Uterus (tissue), 4 donors: ENCODE measurements around the gene TRMT44. TPM values are rescaled to one million over a fixed set of nuclear protein-coding genes. Genes with fewer than 3 reads are reported as not detected.

Experiments
- DNase-seq, 2 donors: peaks; one replicate each; pipeline ENCODE4 v3.0.0-alpha.2; 2019 to 2020
- H3K27ac ChIP-seq, 2 donors: fragments of 200-600 bp; sonication (generic); 1 replicate in 1 of 2; 2 replicates in 1 of 2; pipeline ENCODE4 v1.5.1; 2016 to 2018
- H3K27me3 ChIP-seq, 2 donors: fragments of 200-600 bp; sonication (generic); one replicate each; pipeline ENCODE4 v1.5.1; 2018 to 2019; ENCODE audit warnings: control low read depth in 1 of 2
- H3K36me3 ChIP-seq, 2 donors: fragments of 200-600 bp; sonication (generic); one replicate each; pipeline ENCODE4 v1.5.1; 2019; ENCODE audit warnings: control low read depth in 1 of 2
- H3K4me1 ChIP-seq, 2 donors: fragments of 200-600 bp; sonication (generic); one replicate each; pipeline ENCODE4 v1.5.1; 2018 to 2019; ENCODE audit warnings: control low read depth in 1 of 2
- H3K4me3 ChIP-seq, 2 donors: fragments of 200-600 bp; sonication (generic); 1 replicate in 1 of 2; 2 replicates in 1 of 2; pipeline ENCODE4 v1.5.1; 2018 to 2019; ENCODE audit warnings: mild to moderate bottlenecking in 1 of 2
- H3K9me3 ChIP-seq, 2 donors: fragments of 200-600 bp; sonication (generic); one replicate each; pipeline ENCODE4 v1.5.1; 2019; ENCODE audit warnings: control low read depth in 1 of 2
- CTCF ChIP-seq, 4 experiments: fragments of 200-600 bp in 2 of 4; fragments of 450-650 bp in 2 of 4; sonication (generic) in 2 of 4; IDR thresholded peaks; one replicate each; pipeline ENCODE4 v1.5.1; 2016 to 2019; ENCODE audit warnings: antibody characterized with exemption in 4 of 4, mild to moderate bottlenecking in 2 of 4, moderate library complexity in 1 of 4
- POLR2A ChIP-seq, 2 donors: fragments of 450-650 bp; IDR thresholded peaks; one replicate each; pipeline ENCODE4 v1.6.1; 2016; ENCODE audit warnings: antibody characterized with exemption in 2 of 2, mild to moderate bottlenecking in 1 of 2, moderate library complexity in 1 of 2
- intact Hi-C: fragments of 100-400 bp; cut with DNase I; formaldehyde crosslinking; loops from one replicate; pipeline ENCODE4 v1.15.1; 2023; ENCODE audit warnings: low total_unique reads
- total RNA-seq, 4 donors: library from RNA; depleted of rRNA in 3 of 4; stranded (reverse); fragments of >200 nt in 3 of 4; gene quantifications; one replicate each; pipeline versions ENCODE4 v1.1.0 to v1.2.4, GENCODE V29; 2014 to 2023
- donor health status: DM: yes; HTN: yes; CAD: no.

Gene TRMT44
- total RNA-seq, 4 donors from 2014 or later: 3.3 to 38.8 (median 32.3) TPM

- Histone ChIP-seq H3K27ac (peak overlapping the region; percentile 88 to 96), H3K4me3 (no peak overlapping the region), H3K9me3 (no peaks in the 10 kb centered on the region), H3K4me1 (peaks cover 19 to 24% of the 10 kb centered on the region in 2 donors), H3K27me3 (no peaks in the 10 kb centered on the region), H3K36me3 (no peaks in the 10 kb centered on the region)
- no peak for DNase-seq
- TF ChIP-seq POLR2A (IDR thresholded peaks at IDR 0.05) (no peak), CTCF (IDR thresholded peaks at IDR 0.05) (no peak)
- intact Hi-C loops: no loop called here
Measured at GRCh38 chr4:8472158-8472688, 31.6 kb downstream of the TRMT44 start.

GRCh38 chr4:8472689-8473197 lies 32.2 kb downstream of the TRMT44 start:
- H3K9me3 ChIP-seq: no peaks in the 10 kb centered on the region
- intact Hi-C loops: no loop called here
- no peaks in the 10 kb centered on the region for H3K36me3 ChIP-seq
- peaks cover 19 to 24% of the 10 kb centered on the region in 2 donors for H3K4me1 ChIP-seq
- no peak overlapping the region for H3K4me3 ChIP-seq
- DNase-seq: peak; percentile 69 to 89
- H3K27ac ChIP-seq: peak overlapping the region; percentile 88 to 96
- no peak for TF ChIP-seq POLR2A (IDR thresholded peaks at IDR 0.05)
- TF ChIP-seq CTCF (IDR thresholded peaks at IDR 0.05): no peak
- no peaks in the 10 kb centered on the region for H3K27me3 ChIP-seq

- Histone ChIP-seq H3K27me3 (no peaks in the 10 kb centered on the region), H3K4me1 (peaks cover 19 to 24% of the 10 kb centered on the region in 2 donors), H3K27ac (peak overlapping the region; percentile 88 to 96), H3K36me3 (no peaks in the 10 kb centered on the region), H3K4me3 (no peak overlapping the region), H3K9me3 (no peaks in the 10 kb centered on the region)
- TF ChIP-seq POLR2A (IDR thresholded peaks at IDR 0.05) (no peak), CTCF (IDR thresholded peaks at IDR 0.05) (peak in 3 of 4 experiments; percentile 5 to 19 (median 9))
- intact Hi-C loops: no loop called here
- DNase-seq: peak; percentile 38 to 48
Measured at GRCh38 chr4:8473198-8473919, 32.8 kb downstream of the TRMT44 start.

GRCh38 chr4:8473920-8474590 lies 33.5 kb downstream of the TRMT44 start:
- DNase-seq: peak in 1 of 2 donors; percentile 51
- H3K36me3 ChIP-seq: no peaks in the 10 kb centered on the region
- no peak overlapping the region for H3K4me3 ChIP-seq
- peak overlapping the region; percentile 88 to 96 for H3K27ac ChIP-seq
- intact Hi-C loops: no loop called here
- TF ChIP-seq CTCF (IDR thresholded peaks at IDR 0.05): peak in 1 of 4 experiments; percentile 9
- TF ChIP-seq POLR2A (IDR thresholded peaks at IDR 0.05): no peak
- peaks cover 19 to 24% of the 10 kb centered on the region in 2 donors for H3K4me1 ChIP-seq
- H3K9me3 ChIP-seq: no peaks in the 10 kb centered on the region
- no peaks in the 10 kb centered on the region for H3K27me3 ChIP-seq

GRCh38 chr4:8474856-8475255 lies 34.3 kb downstream of the TRMT44 start:
- Histone ChIP-seq H3K4me3 (no peak overlapping the region), H3K27ac (peak overlapping the region; percentile 88 to 96), H3K9me3 (no peaks in the 10 kb centered on the region), H3K36me3 (no peaks in the 10 kb centered on the region), H3K4me1 (peaks cover 19 to 24% of the 10 kb centered on the region in 2 donors), H3K27me3 (no peaks in the 10 kb centered on the region)
- intact Hi-C loops: no loop called here
- DNase-seq: no peak
- TF ChIP-seq POLR2A (IDR thresholded peaks at IDR 0.05) (no peak), CTCF (IDR thresholded peaks at IDR 0.05) (no peak)
